Nephron (organoid): Measurements from ENCODE around the gene TARS3.
A peak's percentile ranks its signal among the peaks of the same experiment; 100 is the strongest.
"Not testable (repeated sequence)": the region's sequence is repeated elsewhere in the genome, so short reads cannot be mapped to it uniquely, and the experiment has no call there.

Source experiments
- H3K27ac Mint-ChIP-seq, 3 experiments: 2 replicates each; pipeline ENCODE4 v1.8.0; 2020; ENCODE audit warnings: mixed read lengths in 3 of 3, mild to moderate bottlenecking in 2 of 3, moderate library complexity in 1 of 3
- H3K27me3 Mint-ChIP-seq: 2 replicates; pipeline ENCODE4 v1.8.0; 2021; ENCODE audit warnings: low read depth, mild to moderate bottlenecking, moderate library complexity, mixed read lengths
- H3K36me3 Mint-ChIP-seq: 2 replicates; pipeline ENCODE4 v1.8.0; 2020; ENCODE audit warnings: low read depth, mixed read lengths
- H3K4me1 Mint-ChIP-seq: 2 replicates; pipeline ENCODE4 v1.8.0; 2020; ENCODE audit warnings: mixed read lengths
- H3K4me3 Mint-ChIP-seq, 3 experiments: 2 replicates each; pipeline ENCODE4 v1.8.0; 2020; ENCODE audit warnings: mild to moderate bottlenecking in 3 of 3, mixed read lengths in 3 of 3, moderate library complexity in 2 of 3
- H3K9me3 Mint-ChIP-seq: 2 replicates; pipeline ENCODE4 v1.8.0; 2020; ENCODE audit warnings: mixed read lengths
- TF ChIP-seq, protein P1 (sequence below), 3 experiments: fragments of 200-600 bp; sonication (generic); IDR thresholded peaks; one replicate each; pipeline ENCODE4 v1.5.0; 2021; ENCODE audit warnings: antibody characterized with exemption in 3 of 3; ENCODE audit not compliant: unreplicated experiment in 3 of 3

TARS3 gene

DNA sequence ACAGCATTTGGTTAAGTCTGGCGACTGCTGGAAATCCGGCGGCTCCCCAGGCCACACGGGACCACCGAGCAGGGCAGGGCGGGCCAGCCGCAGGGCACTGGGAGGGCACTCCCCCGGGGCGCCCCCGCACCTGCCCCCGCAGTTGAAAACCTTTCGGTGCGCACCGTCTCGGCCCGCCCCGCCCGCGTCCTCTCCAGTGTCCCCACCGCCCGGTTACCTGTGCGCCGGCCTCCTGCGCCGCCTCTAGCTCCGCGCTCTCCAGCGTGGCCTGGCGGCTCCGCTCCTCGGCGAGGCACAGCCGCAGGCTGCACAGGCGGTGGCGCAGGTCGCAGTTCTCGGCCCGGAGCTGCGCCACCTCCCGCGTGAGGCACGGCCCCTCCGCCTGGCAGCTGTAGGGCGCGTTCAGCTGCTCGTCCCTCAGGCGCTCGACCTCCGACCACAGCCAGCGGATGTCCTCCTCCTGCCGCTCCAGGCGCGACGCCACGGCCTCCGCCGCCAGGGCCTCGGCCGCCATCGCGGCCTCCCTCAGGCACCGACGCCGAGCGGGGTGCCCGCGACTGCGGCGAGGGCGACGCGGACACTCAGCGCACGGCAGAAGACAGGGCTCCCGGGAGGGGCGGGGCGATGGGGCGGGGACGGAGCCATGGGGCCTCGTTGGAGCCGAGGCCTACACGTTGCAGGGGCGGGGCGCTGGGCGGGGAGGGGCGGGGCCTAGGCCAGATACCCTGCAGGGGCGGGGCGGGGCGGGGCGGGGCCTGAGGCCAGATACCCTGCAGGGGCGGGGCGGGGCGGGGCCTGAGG, at the start of gene TARS3:
Gene TARS3 (minus strand): TSS at position 600 of the 801 bp plus-strand sequence. CDS start 86 bp downstream, at position 514.
- Mint-ChIP-seq H3K36me3 (peaks cover 32% of the 10 kb centered on the region), H3K4me3 (peak within 1 kb of the TSS; percentile 82 to 92 (median 92)), H3K9me3 (no peaks in the 10 kb centered on the region), H3K27me3 (no peaks in the 10 kb centered on the region), H3K4me1 (peaks cover 10% of the 10 kb centered on the region), H3K27ac (peak within 1 kb of the TSS; percentile 48 to 79 (median 48))
- TF ChIP-seq, protein P1, sequence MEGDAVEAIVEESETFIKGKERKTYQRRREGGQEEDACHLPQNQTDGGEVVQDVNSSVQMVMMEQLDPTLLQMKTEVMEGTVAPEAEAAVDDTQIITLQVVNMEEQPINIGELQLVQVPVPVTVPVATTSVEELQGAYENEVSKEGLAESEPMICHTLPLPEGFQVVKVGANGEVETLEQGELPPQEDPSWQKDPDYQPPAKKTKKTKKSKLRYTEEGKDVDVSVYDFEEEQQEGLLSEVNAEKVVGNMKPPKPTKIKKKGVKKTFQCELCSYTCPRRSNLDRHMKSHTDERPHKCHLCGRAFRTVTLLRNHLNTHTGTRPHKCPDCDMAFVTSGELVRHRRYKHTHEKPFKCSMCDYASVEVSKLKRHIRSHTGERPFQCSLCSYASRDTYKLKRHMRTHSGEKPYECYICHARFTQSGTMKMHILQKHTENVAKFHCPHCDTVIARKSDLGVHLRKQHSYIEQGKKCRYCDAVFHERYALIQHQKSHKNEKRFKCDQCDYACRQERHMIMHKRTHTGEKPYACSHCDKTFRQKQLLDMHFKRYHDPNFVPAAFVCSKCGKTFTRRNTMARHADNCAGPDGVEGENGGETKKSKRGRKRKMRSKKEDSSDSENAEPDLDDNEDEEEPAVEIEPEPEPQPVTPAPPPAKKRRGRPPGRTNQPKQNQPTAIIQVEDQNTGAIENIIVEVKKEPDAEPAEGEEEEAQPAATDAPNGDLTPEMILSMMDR (IDR thresholded peaks at IDR 0.05; ENCODE audit: unreplicated experiment in 3 of 3) = no peak

DNA sequence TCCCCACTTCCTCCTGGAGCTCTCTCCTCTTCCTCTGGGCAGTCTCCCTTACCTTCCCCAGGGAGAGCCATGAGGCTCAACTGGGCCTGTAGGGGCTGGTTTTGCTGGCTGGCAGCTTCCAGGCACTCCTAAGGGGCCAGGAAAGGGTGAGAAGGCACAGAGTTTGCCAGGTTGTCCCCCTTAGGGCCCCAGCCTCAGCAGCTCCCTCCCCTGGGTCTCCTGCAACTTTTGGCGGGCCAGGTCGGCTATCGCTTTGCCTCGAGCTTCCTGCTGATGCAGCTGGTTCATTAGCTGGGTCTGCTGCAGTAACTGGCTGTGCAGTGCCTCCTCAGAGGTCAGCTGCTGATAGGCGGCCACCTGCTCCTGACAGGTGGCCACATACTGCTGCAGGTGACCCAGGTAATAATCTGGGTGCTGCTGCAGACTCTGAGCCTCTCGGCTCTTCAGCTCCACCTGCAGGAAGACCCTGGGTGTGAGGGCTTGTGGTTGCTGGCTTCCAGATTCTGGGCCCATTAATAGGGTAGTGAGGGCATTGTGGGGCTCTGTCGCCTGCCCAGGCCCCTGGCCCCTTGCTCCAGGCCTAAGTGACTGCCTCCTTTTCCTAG, 49.3 kb upstream of the TARS3 start:
- TF ChIP-seq, protein P1 (IDR thresholded peaks at IDR 0.05; ENCODE audit: unreplicated experiment in 3 of 3) = no peak
- H3K9me3 Mint-ChIP-seq = no peaks in the 10 kb centered on the region
- no peaks in the 10 kb centered on the region for H3K36me3 Mint-ChIP-seq
- no peak overlapping the region for H3K4me3 Mint-ChIP-seq
- no peaks in the 10 kb centered on the region for H3K4me1 Mint-ChIP-seq
- peaks cover 23% of the 10 kb centered on the region for H3K27me3 Mint-ChIP-seq
- no peak overlapping the region for H3K27ac Mint-ChIP-seq

DNA sequence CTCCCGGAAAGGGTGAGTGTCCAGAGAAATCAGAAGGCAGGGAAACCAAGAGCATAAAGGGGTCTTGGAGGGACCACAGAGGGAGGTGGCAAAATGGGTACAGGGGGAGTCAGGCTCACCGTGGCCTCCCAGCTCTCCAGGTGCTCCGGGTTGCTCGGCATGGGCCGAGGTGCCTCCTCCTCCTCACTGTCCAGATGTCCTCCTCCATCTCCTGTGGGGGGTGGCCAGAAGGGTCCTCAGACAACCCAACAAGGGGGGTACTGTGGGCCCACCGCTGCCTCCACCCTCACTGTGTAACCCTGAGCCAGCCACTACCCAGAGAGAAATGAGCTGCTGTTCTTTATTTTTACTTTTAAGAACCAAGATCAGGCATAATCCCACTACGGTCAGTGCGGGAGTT, 48.6 kb upstream of the TARS3 start:
- Mint-ChIP-seq H3K27me3 (peaks cover 18% of the 10 kb centered on the region), H3K36me3 (no peaks in the 10 kb centered on the region), H3K4me3 (no peak overlapping the region), H3K27ac (no peak overlapping the region), H3K4me1 (no peaks in the 10 kb centered on the region), H3K9me3 (no peaks in the 10 kb centered on the region)
- TF ChIP-seq, protein P1 (IDR thresholded peaks at IDR 0.05; ENCODE audit: unreplicated experiment in 3 of 3) = no peak

GRCh38 chr15:101767083-101767640, 42.9 kb upstream of the TARS3 start:
- not testable (repeated sequence) for H3K36me3 Mint-ChIP-seq, H3K9me3 Mint-ChIP-seq, H3K4me3 Mint-ChIP-seq, H3K27me3 Mint-ChIP-seq, H3K27ac Mint-ChIP-seq, H3K4me1 Mint-ChIP-seq

- Mint-ChIP-seq H3K27ac (no peak overlapping the region), H3K27me3 (no peaks in the 10 kb centered on the region), H3K4me1 (no peaks in the 10 kb centered on the region), H3K36me3 (peaks cover 3% of the 10 kb centered on the region), H3K4me3 (no peak overlapping the region), H3K9me3 (peaks cover 4% of the 10 kb centered on the region)
- TF ChIP-seq, protein P1 (IDR thresholded peaks at IDR 0.05; ENCODE audit: unreplicated experiment in 3 of 3) = no peak
Measured at GRCh38 chr15:101765772-101766456, 41.6 kb upstream of the TARS3 start.

- not testable (repeated sequence) for H3K9me3 Mint-ChIP-seq, H3K4me3 Mint-ChIP-seq
Measured at GRCh38 chr15:101765340-101765671, 41.0 kb upstream of the TARS3 start.

DNA sequence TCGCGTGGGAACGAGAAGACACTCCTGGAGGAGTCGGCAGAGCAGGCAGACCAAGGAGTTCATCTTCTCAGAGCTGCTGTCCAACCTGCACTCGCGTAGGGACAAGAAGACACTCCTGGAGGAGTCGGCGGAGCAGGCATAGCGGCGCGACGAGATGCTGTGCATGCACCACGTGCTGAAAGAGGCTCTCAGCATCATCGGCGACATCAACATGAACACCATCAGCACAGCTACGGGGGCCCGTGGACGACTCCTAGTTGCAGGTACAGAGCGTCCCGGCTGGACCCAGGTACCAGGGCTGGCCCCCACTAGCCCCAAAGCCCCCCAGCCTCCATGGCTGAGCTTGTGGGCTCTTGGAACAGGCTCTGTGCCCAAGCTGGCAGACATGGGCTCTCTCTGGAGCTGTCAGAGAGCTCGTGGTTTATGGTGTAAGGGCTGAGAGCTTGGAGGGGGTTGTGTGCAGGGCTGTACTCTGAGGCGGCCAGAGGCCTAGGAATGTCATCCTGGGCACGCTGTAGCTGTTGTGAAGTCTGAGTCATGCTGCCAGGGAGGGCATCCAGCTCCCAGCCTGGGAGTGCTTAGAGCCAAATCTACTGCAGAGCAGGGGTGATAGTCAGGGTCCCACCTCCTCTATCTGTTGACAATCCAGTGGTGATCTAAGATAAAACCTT, 40.5 kb upstream of the TARS3 start:
- H3K9me3 Mint-ChIP-seq, H3K4me3 Mint-ChIP-seq, H3K36me3 Mint-ChIP-seq, H3K27me3 Mint-ChIP-seq, H3K4me1 Mint-ChIP-seq, H3K27ac Mint-ChIP-seq: not testable (repeated sequence)

More at GRCh38 chr15:101765340-101765671, 41.0 kb upstream of the TARS3 start:
- not testable (repeated sequence) for H3K36me3 Mint-ChIP-seq, H3K27me3 Mint-ChIP-seq, H3K4me1 Mint-ChIP-seq, H3K27ac Mint-ChIP-seq

DNA sequence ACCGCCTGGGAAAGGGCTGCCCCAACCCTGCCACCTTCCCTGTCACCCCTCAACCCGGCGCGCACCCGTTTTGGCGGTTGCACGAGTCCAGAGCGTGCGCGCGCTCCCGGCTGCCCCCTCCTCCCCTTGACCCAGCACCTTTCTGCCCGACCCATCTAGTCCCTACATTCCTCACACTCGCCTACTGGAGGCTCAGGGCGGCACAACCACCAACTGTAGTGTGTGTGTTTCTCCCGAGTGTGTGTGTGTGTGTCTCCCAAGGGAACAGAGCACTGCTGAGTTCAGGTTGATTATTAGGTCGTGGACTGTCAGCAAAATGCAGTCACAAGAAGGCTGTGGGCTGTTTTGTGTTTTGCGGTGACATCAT, 22.4 kb upstream of the TARS3 start:
- H3K4me1 Mint-ChIP-seq, H3K27me3 Mint-ChIP-seq, H3K27ac Mint-ChIP-seq, H3K4me3 Mint-ChIP-seq, H3K36me3 Mint-ChIP-seq: not testable (repeated sequence)
- peaks cover 13% of the 10 kb centered on the region for H3K9me3 Mint-ChIP-seq

GRCh38 chr15:101734837-101735236, 10.6 kb upstream of the TARS3 start:
- H3K27ac Mint-ChIP-seq, H3K9me3 Mint-ChIP-seq, H3K4me1 Mint-ChIP-seq, H3K36me3 Mint-ChIP-seq, H3K27me3 Mint-ChIP-seq, H3K4me3 Mint-ChIP-seq: not testable (repeated sequence)
